ENCODE data around the gene MYRF. TPM values are rescaled to one million over a fixed set of nuclear protein-coding genes. Genes with fewer than 3 reads are reported as not detected.

MYRF gene
- total and polyA plus RNA-seq, 8 donors: 6.4 to 527 (median 59.7) TPM

DNA sequence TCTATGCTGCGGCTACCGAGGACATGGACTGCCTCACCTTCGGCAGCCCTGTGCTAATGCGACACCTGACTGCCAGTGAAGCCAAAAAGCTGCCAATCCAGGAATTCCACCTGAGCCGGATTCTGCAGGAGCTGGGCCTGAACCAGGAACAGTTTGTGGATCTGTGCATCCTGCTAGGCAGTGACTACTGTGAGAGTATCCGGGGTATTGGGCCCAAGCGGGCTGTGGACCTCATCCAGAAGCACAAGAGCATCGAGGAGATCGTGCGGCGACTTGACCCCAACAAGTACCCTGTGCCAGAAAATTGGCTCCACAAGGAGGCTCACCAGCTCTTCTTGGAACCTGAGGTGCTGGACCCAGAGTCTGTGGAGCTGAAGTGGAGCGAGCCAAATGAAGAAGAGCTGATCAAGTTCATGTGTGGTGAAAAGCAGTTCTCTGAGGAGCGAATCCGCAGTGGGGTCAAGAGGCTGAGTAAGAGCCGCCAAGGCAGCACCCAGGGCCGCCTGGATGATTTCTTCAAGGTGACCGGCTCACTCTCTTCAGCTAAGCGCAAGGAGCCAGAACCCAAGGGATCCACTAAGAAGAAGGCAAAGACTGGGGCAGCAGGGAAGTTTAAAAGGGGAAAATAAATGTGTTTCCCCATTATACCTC is 43.6 kb downstream of the MYRF start:
- intact Hi-C loops (cut with DNase I; ENCODE audit: low total_unique reads): no loop called here
- peaks cover 19 to 35% (median 29%) of the 10 kb centered on the region in 4 donors for H3K4me1 ChIP-seq
- peaks cover 5 to 15% (median 12%) of the 10 kb centered on the region in 4 donors for H3K36me3 ChIP-seq
- H3K27me3 ChIP-seq: no peaks in the 10 kb centered on the region
- H3K9me3 ChIP-seq: no peaks in the 10 kb centered on the region
- H3K27ac ChIP-seq: no peak overlapping the region
- no peak for TF ChIP-seq POLR2AphosphoS5 (IDR thresholded peaks at IDR 0.05)
- no peak for TF ChIP-seq POLR2A (IDR thresholded peaks at IDR 0.05)
- TF ChIP-seq CTCF (IDR thresholded peaks at IDR 0.05): no peak
- TF ChIP-seq EP300 (IDR thresholded peaks at IDR 0.05): no peak
- 88 to 93% (median 91%) methylated on average over 16 to 18 of the region's 18 CpGs for WGBS, 5 donors
- no peak overlapping the region for H3K4me3 ChIP-seq
- no peak for DNase-seq

DNA sequence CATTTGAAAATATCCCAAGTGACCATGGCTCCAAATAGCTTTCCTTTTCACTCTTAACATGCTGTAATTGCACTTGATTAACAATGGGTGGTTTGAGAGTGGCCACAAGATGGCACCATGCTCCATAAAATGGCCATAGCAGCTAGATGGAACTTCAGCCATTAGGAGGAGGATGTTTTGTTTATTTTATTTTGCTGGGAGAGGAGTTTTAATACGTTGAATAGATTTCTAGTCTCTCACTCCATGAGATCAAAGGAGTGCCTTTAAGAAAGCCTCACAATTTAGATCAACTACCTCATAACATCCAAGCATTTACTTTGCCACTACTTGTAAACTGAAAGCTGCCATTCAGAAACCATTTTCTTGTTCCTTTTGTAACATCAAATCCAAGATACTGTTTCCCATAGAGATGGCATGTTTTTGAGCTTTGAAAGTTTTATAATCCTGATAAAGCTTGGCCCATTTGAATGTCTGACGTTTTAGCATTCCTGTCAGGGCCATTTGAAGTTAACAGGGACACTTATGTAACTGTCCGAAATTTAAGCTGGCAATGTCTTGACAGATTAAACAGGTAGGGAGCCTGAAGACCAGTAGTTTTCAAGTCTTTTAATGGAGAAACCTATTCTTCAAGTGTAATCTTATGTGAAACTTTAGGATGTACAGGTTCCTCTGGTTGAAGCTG is 45.0 kb downstream of the MYRF start:
- peaks cover 12 to 26% (median 19%) of the 10 kb centered on the region in 4 donors for H3K36me3 ChIP-seq
- intact Hi-C loops (cut with DNase I; ENCODE audit: low total_unique reads): no loop called here
- 33 to 45% (median 36%) methylated on average over 3 of the region's 3 CpGs for WGBS, 5 donors
- peak; percentile 83 to 95 for DNase-seq
- H3K27me3 ChIP-seq: no peaks in the 10 kb centered on the region
- TF ChIP-seq EP300 (IDR thresholded peaks at IDR 0.05) (no peak), POLR2AphosphoS5 (IDR thresholded peaks at IDR 0.05) (peak in 2 of 3 donors; percentile 48 to 82), CTCF (IDR thresholded peaks at IDR 0.05) (peak in 5 of 7 experiments; percentile 66 to 93 (median 81)), POLR2A (IDR thresholded peaks at IDR 0.05) (no peak)
- H3K4me1 ChIP-seq: peaks cover 13 to 24% (median 19%) of the 10 kb centered on the region in 4 donors
- H3K27ac ChIP-seq: peak overlapping the region in 2 of 5 donors; percentile 47
- H3K9me3 ChIP-seq: no peaks in the 10 kb centered on the region
- H3K4me3 ChIP-seq: no peak overlapping the region

GRCh38 chr11:61799665-61800284 is 47.3 kb downstream of the MYRF start:
- Histone ChIP-seq H3K9me3 (no peaks in the 10 kb centered on the region), H3K4me3 (no peak overlapping the region), H3K36me3 (peaks cover 14 to 46% (median 35%) of the 10 kb centered on the region in 4 donors), H3K4me1 (peaks cover 0 to 11% (median 9%) of the 10 kb centered on the region in 4 donors), H3K27me3 (no peaks in the 10 kb centered on the region), H3K27ac (no peak overlapping the region)
- TF ChIP-seq POLR2AphosphoS5 (IDR thresholded peaks at IDR 0.05) (no peak), POLR2A (IDR thresholded peaks at IDR 0.05) (no peak), CTCF (IDR thresholded peaks at IDR 0.05) (no peak), EP300 (IDR thresholded peaks at IDR 0.05) (no peak)
- DNase-seq: no peak
- 94 to 98% (median 96%) methylated on average over 2 of the region's 2 CpGs for WGBS, 5 donors
- intact Hi-C loops (cut with DNase I; ENCODE audit: low total_unique reads): loop anchor here (10.0 kb wide), 2 partner anchors 95 to 305 kb away; partner anchors contain the start of gene FADS3

Measured in stomach (tissue), 9 donors.